SW 1271 (cell line): Measurements from ENCODE around the gene MEGF6.

Source experiments
- DNase-seq, 2 experiments: peaks; one replicate each; lab custom pipeline; 2025; lab: John Stamatoyannopoulos, UW

Gene MEGF6

DNA sequence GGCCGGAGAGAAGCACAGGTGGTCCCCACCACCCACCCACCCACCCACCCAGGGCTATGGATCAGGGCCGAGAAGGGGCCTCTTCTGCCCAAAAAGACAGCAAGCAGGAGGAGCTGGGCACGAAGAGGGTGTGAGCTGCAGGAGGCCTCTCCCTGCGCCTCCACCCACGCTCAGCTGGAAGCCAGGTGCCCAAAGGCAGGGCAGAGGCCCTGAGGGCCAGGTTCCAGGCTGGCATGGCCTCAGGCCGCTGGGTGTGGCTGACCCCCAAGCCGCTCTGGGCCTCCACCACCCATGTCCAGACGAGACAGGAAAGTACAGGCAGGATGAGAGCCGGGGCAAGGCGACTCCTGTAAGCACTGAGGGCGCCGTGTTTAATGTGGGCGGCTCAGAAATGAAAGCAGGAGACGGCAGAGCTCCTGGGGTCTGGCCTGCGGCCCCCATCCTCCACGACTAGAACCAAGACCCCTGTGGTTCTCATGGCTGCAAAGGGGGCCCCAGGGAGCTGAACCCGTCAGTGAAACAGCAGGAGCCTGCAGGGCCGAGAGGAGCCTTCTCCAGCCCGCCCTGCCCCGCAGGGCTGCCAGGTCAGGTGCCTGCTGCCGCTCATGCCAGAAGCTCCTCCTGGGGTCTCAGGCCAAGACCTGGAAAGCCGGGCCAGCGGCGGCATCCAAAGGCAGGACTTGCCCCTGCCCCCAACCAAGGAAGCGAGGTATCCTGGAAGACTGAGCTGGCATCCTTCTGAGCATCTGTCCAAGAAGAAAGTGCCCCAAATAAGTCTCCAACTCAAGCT, 56.0 kb downstream of the MEGF6 start:
- no peak for DNase-seq

DNA sequence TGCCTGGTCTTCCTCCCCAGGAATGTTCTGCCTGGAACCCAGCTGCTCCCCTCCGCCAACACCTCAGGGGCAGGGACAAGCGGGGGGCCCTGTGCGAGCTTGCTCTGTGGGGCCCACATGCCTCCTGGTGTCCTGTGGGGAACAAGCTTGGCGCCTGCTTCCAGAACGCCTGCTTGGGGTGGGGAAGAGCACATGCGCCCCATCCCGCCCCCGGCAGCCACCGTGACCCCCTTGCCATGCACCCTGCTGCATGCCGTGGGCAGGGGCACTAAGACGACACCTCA, 57.4 kb downstream of the MEGF6 start:
- DNase-seq, result no peak

DNA sequence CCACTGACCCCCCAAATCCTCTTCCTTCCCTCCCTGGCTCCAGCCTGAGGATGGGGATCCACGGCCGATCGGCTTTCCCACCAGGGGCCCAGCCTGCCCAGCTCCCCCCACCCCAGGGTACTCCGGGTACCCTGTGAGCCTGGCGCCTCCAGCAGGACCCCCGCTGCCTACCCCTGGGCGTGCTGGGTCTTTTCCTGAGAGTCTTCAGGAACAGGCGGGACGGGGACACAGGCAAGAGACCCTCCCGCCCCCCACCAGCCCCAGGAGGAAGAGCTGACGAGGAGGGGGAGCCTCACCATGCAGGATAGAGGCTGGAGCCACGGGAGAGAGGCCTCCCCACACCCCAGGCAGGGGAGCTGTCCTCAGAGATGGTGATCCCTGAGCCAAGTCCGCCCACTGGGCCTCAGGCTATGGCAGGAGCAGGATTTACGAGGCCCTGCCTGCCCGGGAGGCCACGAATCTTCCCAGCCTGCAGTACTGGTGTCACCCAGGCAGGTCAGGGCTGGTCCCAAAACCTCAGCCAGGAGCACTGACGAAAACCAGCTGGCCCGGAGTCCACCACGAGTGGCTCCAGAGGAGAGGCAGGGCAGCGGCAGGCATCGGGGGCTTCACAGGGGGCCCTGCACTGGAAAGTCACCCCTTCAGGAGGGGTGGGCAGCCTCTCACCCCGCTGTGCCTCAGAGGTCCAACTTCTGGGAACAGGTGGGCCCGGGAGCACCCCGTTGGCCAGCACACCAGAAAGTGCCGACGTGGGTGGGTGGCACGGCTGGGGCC, 58.0 kb downstream of the MEGF6 start:
- DNase-seq, result no peak

DNA sequence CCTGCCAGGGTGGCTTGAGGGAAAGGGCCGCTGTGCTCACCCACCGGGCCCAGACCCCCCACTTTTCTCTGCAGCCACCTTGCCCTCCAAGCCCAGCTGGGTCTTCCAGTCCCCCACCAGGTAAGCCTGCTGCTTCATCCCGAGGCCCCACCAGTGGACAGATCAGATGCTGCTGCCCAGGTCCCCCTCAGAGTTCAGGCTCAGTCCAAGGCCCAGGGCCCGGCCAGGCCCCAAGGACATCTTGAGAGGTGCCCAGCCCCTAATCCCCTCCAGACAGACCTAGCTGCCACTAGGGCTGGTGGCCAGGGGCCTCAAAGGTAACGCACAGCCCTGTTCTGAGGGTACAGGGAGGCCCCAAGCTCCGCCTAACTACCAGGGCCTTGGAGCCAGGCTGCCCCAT, 58.6 kb downstream of the MEGF6 start:
- no peak for DNase-seq

DNA sequence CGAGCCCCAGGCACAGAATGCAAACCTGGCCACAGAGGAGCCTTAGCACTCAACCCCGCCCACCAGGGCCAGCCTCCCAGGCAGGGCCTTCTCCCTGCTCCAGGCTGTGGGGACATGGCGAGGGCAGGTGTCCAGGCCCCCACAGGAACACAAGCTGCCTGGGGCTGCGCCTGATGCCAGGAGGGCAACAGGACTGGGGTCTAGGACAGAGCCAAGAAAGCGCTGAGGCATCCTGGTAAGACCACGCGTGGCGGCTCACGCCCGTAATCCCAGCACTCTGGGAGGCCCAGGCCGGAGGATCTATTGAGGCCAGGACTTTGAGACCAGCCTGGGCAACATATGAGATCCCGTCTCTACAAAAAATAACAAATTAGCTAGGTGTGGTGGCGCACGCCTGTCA, 59.1 kb downstream of the MEGF6 start:
- DNase-seq, result no peak

DNA sequence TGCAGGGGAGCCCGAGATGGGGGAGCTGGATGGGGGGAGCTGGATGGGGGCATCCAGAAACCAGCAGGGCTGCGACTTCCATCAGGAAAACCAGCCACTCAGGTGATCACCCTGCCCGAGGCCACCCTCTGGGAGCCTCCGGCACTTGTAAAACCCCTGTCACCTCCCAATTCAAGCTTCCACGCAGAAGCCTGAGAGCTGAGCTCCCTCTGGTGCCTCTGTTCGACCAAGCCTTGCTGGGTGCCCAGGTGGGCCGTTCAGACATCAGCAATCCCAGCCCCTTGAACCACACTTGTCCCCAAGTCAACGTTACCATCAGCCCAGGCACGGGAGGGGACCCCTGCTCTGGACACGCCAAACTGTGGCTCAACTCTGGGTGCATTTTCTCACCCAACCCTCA, 59.6 kb downstream of the MEGF6 start:
- DNase-seq, result no peak

DNA sequence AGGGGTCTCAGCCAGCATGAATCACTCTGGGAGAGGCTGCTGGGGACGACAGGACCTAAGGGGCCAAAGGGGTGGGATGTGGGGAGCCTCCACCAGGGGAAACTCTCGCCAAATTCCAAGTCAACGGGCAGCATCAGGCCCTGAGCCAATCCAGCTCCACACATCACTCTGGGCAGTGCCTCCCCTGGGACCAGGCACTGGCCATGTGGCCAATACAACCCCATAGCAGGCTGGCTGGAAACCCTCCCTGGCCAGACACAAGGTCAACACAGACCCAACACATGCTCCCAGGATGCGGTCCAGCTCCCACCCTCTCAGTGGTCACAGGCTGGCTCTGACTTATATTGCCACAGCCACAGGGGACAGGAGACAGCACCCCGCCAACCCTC, 60.0 kb downstream of the MEGF6 start:
- no peak for DNase-seq

DNA sequence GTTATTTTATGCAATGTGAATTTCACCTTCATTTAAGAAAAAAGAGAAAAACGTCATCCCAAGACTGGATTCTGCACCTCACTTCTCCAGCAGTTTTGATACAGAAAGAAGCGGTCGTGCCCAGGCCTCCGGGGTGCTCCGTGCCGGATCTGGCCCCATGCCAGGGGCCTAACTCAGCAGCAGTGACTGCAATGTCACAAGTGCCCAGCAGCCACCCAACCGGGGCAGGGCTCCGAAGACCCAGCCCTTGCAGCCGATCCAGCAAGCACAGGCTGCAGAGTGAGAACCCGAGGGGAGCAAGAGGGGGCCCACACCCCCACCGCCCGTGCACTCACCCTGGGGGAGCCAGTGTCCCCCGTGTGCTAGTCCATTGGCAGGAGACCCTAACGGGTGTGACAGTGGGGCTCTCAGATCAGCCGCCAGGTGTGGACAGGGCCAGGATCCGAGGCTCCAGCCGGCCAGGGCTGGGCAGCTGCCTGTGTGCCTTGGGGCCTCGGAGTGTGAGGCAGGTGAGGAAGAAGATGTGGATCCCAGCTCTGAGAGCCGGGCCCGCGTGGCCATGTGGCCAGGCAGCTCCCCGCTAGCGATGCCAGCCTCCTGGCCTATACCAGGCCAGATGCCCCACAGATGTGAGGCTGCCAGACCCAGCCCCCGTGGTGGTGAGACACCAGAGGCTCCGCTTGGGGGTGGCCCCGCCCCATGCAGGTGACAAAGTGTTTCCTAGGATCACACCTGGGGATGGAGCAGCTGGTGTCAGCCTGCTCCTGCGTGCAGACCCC, 60.6 kb downstream of the MEGF6 start:
- DNase-seq, result no peak

DNA sequence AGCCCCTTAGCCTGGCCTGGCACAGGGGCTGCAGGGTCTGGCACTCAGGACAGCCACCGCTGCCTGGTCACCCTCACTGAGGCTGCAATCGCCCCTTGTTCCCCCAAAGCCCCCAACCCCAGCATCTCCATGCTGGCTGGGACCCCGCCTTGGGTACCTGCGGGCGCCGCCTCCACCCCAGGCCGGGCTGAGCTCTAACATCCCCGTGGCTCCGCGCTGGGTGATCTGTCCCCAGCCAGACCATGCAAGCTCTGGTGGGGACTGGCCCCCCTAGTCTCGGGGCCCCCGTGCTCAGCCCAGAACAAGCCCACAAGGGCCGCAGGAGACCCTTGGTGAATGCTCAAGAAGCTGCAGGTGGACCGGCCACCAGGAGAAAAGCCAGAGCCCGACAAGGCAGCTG, 62.4 kb downstream of the MEGF6 start:
- no peak for DNase-seq

DNA sequence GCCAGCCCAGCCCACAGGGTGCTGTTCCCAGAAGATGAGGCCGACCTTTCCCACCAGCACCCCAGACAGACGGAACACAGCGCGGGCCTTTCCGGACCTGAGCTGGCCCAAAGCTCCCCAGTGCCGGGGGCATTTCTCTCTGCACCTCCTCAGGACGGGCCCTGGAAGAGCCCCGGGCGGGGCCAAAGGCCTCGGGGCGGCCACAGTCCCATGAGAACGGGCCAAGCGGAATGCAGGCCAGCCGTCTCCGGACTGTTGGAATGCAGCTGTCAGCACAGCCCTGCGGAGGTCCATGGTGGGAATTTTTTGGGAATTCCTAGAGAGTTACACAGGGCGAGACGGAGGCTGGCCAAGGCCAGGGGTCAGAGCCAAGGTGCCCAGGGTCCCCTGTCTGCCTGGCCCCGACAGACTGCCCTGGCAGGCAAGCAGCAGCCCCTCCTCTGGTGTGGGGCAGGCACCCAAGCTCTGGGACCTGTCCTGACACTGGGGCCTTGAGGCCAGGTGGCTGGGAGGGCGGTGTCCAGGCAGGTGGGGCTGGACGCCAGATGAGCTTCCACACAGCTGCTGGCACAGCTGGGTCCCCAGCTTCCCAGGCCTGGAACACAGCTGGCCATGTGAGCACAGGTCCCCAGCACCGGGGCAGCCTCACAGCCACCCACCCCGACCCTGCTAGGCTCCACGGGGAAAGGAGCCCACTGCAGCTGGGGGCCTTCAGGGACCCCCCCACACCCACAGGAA, 63.0 kb downstream of the MEGF6 start:
- DNase-seq, result no peak

DNA sequence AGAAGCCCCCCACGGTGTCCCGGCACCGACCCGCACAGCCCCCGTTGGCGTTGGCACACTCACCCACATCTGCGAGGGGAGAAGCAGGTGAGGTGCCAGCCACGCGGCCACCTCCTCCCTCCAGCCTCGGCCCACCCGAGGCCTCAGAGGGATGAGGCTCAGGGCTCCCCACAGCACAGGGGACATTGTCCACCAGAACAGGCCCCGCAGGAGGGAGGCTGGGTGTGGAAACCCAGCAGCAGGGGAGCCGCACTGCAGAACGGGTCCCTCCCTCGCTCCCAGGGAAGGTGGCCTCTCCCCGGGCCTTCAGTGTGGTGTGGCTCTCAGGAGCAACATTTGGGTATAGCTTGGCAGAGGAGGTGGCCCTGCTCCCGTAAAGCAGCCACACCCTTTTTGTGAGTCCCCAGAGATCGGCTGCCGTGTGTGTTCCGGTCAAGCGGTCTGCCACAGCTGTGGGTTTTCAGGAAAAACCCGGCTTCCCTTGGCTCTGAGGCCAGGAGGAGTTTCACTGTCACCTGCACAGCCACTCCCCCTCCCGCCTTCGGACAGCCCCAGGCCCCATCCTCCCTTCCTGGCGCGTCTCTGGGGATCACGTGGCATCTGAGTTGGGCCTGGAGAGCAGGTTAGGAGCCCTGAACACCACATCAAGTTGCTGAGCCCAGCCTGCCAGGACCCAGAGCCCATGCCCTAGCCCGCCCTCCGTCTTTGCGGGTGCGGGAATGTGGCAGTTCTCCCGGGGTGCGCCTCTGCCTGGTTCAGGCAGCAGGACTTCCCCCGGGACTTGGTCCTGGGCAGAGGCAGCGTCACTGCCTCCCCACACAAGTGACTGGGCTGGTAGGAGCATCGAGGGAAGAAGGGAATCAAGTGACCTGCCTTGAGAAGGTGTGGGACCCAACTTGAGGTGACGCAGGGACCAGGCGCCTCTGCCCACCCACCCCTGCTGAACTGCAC, 64.0 kb downstream of the MEGF6 start:
- no peak for DNase-seq

DNA sequence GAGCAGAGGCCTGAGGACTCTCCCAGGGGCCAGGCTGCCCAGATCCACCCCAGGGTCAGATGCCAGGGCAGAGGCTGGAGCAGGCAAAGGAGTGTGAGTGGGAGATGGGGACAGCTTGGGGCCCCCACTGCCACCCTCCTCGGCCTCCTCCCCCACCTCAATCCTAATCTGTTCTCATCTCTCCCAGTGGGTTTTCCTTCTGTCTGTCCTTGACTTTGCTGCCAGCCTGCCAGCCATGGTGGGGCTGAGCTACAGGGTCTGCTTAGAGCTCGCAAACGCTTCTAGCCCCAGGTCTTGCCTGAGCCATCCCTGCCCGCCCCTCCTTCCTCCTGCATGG, 65.3 kb downstream of the MEGF6 start:
- no peak for DNase-seq

DNA sequence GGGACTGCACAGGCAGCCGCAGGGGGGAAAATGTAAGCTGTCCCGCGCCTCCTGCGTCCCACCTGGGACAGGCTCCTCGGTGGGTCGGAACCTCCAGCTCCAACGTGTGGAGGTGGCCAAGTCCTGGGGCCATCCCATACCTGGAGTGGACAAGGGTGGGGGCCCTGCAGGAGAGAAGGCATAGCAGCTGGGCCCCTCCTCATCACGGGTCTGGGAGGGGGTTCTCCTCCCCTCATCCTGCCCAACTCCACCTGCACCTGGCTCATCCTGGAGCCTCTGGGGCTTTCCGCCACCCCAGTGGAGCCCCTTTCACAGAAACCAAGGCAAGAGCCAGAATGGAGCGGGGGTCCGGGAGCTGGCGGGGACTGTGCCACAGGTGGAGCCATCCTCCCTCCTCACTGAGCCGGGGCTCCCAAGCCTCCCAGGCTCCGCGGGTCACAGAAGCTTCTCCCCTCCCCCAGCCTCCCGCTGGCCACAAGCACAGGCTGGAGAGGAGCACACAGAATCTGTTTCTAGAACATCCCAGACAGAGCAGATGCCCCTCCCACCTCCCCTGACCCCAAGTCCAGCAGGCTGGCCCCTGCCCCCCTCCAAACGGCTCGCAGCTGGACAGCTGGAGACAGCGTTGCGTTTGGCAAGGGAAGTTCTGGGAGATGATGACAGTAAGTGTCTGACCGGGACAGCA, 65.8 kb downstream of the MEGF6 start:
- no peak for DNase-seq

DNA sequence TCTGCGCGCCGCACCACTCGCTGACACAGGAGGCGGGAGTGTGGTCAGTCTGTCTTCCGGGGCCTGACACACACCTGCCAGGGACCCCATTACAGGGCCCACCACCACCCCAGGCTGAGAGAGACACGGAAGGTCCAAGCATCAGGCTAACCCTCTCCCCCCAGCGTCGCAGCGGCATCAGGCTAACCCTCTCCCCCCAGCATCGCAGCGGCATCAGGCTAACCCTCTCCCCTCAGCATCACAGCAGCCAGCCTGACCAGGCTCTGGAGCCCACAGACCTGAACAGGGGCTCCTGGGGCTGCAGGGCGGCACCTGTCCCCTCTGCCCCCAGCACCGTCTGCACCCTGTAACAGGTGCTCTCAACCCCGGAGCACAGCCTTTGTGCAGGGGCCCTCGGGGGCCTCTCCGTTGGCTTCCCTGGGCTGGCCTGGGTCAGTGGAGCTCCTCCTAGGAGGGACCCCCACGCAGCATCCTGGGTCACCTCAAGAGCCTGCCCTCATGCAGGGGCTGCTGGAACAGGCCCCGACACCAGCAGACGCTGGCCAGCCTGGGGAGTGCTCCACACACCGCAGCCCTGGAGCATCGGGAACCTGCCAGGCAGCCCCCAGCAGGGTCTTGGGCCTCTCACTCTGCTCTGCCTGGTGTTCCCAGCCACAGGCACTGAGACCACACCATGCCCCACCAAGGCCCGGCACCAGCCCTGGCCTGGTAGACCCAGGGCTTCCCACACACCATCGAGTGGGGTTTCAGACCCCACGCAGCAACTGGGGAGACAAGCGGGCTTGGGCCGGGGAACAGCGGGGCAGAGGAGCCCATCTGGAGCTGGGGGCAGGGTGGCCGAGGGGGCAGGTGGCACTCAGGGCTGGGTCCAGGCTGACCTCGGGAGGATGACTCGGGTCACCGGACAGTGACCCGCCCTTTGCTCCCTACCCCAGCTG, 67.0 kb downstream of the MEGF6 start:
- DNase-seq, result no peak

DNA sequence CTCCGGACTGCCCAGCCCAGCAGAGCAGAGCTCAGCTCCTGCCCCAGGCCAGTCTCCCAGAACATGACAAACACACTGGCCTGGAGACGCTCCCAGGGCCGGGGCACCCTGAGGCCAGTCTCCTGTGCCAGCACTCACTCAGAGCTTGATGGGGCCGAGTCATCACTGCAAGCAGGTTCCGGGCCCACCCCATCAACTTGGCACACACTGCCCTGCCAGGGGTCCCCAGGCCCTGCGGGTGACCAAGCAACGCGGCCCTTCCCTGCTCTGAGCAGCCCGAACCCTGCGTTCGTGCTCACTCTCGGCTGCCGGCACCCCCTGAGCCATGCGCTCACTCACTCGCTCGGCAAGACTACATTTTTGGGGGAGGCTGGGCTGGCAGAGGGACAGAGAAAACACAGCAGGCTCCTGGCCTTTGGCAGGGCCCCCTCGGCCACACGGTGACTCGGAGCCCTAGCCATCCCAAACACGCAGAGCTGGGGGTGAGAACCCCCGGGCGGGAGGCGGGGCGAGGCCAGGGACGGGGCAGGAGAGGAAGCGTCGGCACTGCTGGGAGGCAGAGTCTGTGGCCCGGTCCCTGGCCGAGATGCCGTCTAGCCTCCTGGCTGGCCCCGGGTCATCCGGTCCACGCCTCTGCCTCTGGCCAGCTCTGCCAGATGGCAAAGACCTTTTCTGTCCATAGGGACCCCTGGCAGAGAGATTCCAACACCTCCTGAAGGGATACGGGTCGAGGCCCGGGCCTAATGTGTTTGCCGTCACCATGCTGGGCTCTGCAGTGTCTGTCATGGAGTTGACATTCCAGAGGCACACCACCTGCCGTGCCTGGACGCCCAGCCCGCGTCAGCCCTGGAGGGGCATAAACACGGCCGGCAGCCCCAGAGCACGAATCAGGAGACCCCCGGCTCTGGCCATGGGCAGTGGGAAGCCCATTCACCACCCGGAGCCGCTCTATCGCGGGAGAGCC, 68.0 kb downstream of the MEGF6 start:
- DNase-seq, result no peak

DNA sequence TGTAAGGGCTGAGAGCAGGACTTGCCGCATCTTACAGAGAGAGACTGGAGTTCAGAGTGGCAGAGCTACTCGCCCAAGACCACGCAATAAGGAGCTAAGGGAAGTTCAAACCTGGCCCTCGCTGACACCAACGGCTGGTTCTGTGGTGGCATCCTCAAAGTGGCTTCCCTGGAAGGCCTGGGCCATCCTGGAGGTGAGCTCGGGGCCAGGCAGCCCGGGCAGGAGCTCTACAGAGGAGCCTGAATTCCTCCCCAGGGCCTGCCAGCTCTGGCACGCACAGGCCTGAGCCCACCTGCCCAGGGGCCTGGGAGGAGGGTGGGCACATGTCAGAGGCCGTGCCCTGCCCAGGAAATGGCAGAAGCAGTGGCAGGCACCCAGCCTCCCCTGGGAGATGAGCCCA, 68.6 kb downstream of the MEGF6 start:
- DNase-seq, result no peak

DNA sequence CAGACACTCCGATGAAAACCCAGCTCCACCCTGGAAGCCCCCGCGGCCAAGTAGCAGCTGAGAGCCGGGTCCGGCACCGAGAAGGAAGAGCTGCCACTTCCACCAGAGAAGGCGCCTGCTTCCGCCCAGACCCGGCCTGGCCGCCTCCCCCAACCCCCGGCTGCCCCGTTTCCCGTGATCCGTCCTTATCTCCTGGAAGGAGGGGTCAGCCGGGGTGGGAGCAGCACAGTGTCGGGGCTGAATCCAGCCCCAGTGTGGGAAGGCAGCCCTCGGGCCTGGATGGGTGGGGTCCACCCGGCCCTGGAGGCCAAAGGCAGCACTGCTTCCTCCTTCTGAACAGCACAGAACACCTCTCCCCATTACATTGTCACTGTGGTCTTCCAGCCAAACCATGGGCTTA, 69.4 kb downstream of the MEGF6 start:
- DNase-seq, result no peak

DNA sequence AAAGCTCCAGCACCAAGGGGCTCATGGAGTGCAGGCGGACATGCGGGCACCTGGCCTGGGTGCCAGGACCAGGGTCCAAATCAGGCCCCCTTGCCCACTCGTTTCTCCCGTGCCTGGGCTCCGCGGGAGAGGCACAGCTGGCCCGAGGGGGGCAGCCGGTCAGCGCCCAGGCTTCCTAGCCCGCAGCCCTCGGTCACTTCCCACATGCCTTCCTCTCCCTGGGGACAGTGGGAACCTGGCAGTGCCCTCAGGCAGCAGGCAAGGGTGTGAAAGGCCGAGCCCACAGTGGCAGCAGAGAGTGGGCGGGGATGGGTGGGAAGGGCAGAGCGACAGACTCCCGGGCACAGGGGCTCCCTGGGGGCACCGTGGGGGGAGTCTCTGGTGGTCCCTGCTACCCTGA, 69.8 kb downstream of the MEGF6 start:
- DNase-seq, result no peak
